Liver (tissue), 9 donors: ENCODE results near the gene IL17REL. TPM values are rescaled to one million over a fixed set of nuclear protein-coding genes. Genes with fewer than 3 reads are reported as not detected.
"Not testable (repeated sequence)": the region's sequence is repeated elsewhere in the genome, so short reads cannot be mapped to it uniquely, and the experiment has no call there.

ENCODE experiments used
- DNase-seq: peaks from one replicate; pipeline ENCODE4 v3.0.0-alpha.2; 2017; ENCODE audit warnings: low spot score
- H3K27ac ChIP-seq, 2 donors: one replicate each; pipeline ENCODE4 v1.7.0; 2013; ENCODE audit warnings: inconsistent platforms in 2 of 2, low read length in 2 of 2, control low read depth in 1 of 2, low read depth in 1 of 2, mild to moderate bottlenecking in 1 of 2
- H3K27me3 ChIP-seq, 4 donors: one replicate each; pipeline versions ENCODE4 v1.6.1 to v1.7.0; 2013; ENCODE audit warnings: low read length in 3 of 4, inconsistent platforms in 1 of 4, mild to moderate bottlenecking in 1 of 4, moderate library complexity in 1 of 4; ENCODE audit not compliant: control insufficient read depth in 4 of 4, insufficient read depth in 4 of 4
- H3K36me3 ChIP-seq, 4 donors: one replicate each; pipeline versions ENCODE4 v1.6.1 to v1.7.0; 2013; ENCODE audit warnings: low read length in 3 of 4, mild to moderate bottlenecking in 3 of 4, low read depth in 1 of 4, moderate library complexity in 1 of 4; ENCODE audit not compliant: control insufficient read depth in 4 of 4, insufficient read depth in 3 of 4
- H3K4me1 ChIP-seq, 4 donors: one replicate each; pipeline versions ENCODE4 v1.6.1 to v1.7.0; 2013; ENCODE audit warnings: low read length in 3 of 4, mild to moderate bottlenecking in 3 of 4, moderate library complexity in 1 of 4; ENCODE audit not compliant: control insufficient read depth in 4 of 4, insufficient read depth in 4 of 4
- H3K4me3 ChIP-seq, 3 donors: one replicate each; pipeline versions ENCODE4 v1.6.1 to v1.7.0; 2013; ENCODE audit warnings: low read length in 3 of 3, control low read depth in 1 of 3, low read depth in 1 of 3, mild to moderate bottlenecking in 1 of 3
- H3K9ac ChIP-seq, 2 donors: one replicate each; pipeline ENCODE4 v1.7.0; 2013; ENCODE audit warnings: low read length in 2 of 2, mild to moderate bottlenecking in 2 of 2, moderate library complexity in 2 of 2, control low read depth in 1 of 2, low read depth in 1 of 2
- H3K9me3 ChIP-seq, 4 donors: one replicate each; pipeline versions ENCODE4 v1.6.1 to v1.7.0; 2013; ENCODE audit warnings: low read length in 3 of 4; ENCODE audit not compliant: control insufficient read depth in 4 of 4
- FOXA2 ChIP-seq: IDR thresholded peaks from 2 replicates; pipeline ENCODE4 v1.6.1; 2016; ENCODE audit warnings: antibody characterized with exemption
- GABPA ChIP-seq, 2 donors: IDR thresholded peaks in 1 of 2; conservative IDR thresholded peaks in 1 of 2; 2 replicates each; pipeline ENCODE4 v1.6.1; 2016; ENCODE audit warnings: antibody characterized with exemption in 2 of 2, mild to moderate bottlenecking in 1 of 2, moderate library complexity in 1 of 2
- HNF4A ChIP-seq, 2 donors: conservative IDR thresholded peaks; 2 replicates each; pipeline ENCODE4 v1.6.1; 2016; ENCODE audit warnings: antibody characterized with exemption in 2 of 2, mild to moderate bottlenecking in 2 of 2
- HNF4G ChIP-seq: IDR thresholded peaks from 2 replicates; pipeline ENCODE4 v1.6.1; 2016; ENCODE audit warnings: antibody characterized with exemption
- JUND ChIP-seq, 2 donors: IDR thresholded peaks; 2 replicates each; pipeline ENCODE4 v1.6.1; 2016; ENCODE audit warnings: antibody characterized with exemption in 2 of 2
- NR2F2 ChIP-seq: IDR thresholded peaks from 2 replicates; pipeline ENCODE4 v1.6.1; 2016; ENCODE audit warnings: antibody characterized with exemption
- RAD21 ChIP-seq, 2 donors: IDR thresholded peaks; 2 replicates each; pipeline ENCODE4 v1.6.1; 2016; ENCODE audit warnings: antibody characterized with exemption in 2 of 2, mild to moderate bottlenecking in 2 of 2
- RXRA ChIP-seq, 2 donors: IDR thresholded peaks; 2 replicates each; pipeline ENCODE4 v1.6.1; 2017 to 2018; ENCODE audit warnings: antibody characterized with exemption in 2 of 2, mild to moderate bottlenecking in 1 of 2
- SP1 ChIP-seq: IDR thresholded peaks from 2 replicates; pipeline ENCODE4 v1.6.1; 2018; ENCODE audit warnings: antibody characterized with exemption, mild to moderate bottlenecking
- TAF1 ChIP-seq: conservative IDR thresholded peaks from 2 replicates; pipeline ENCODE4 v1.6.1; 2016; ENCODE audit warnings: antibody characterized with exemption, mild to moderate bottlenecking
- YY1 ChIP-seq: IDR thresholded peaks from 2 replicates; pipeline ENCODE4 v1.6.1; 2016; ENCODE audit warnings: antibody characterized with exemption, mild to moderate bottlenecking
- WGBS: extraction: QIAGEN DNeasy Blood & Tissue Kit; methylation state at CpG from one replicate; pipeline ENCODE4 v1.1.7; 2013; 5-methylcytosine and 5-hydroxymethylcytosine counted together
- polyA plus RNA-seq, 2 donors: library from polyadenylated mRNA; stranded (reverse) in 1 of 2; unstranded in 1 of 2; fragments of 200-250 nt in 1 of 2; fragments of >200 nt in 1 of 2; fragmentation: Nextera tagmentation in 1 of 2; extraction: Ambion mirVana in 1 of 2; gene quantifications; one replicate each; pipeline versions ENCODE4 v1.2.1 to v1.2.3, GENCODE V29; 2013 to 2015
- total RNA-seq, 2 donors: library from RNA; depleted of rRNA; stranded (reverse); fragments of >200 nt; gene quantifications; one replicate each; pipeline ENCODE4 v1.2.3, GENCODE V29; 2014
- TF ChIP-seq, protein P1 (sequence below): IDR thresholded peaks from 2 replicates; pipeline ENCODE4 v1.6.1; 2016; ENCODE audit warnings: antibody characterized with exemption
- TF ChIP-seq, protein P2 (sequence below): IDR thresholded peaks from 2 replicates; pipeline ENCODE4 v1.6.1; 2016; ENCODE audit warnings: antibody characterized with exemption, mild to moderate bottlenecking
- TF ChIP-seq, protein P3 (sequence below): fragments of 150-350 bp; IDR thresholded peaks from 2 replicates; pipeline ENCODE4 v1.5.1; 2017; ENCODE audit warnings: improper control_type of control experiment, low read depth, low read length; ENCODE audit not compliant: missing input control
- TF ChIP-seq, protein P4 (sequence below): IDR thresholded peaks from 2 replicates; pipeline ENCODE4 v1.6.1; 2016; ENCODE audit warnings: antibody characterized with exemption
- donor health status: healthy.
- donor health status: healthy.
- donor health status: healthy.
- donor health status: healthy.
- donor health status: healthy.

IL17REL gene
- total and polyA plus RNA-seq, 4 donors = under 0.01 TPM; not detected in 3

DNA sequence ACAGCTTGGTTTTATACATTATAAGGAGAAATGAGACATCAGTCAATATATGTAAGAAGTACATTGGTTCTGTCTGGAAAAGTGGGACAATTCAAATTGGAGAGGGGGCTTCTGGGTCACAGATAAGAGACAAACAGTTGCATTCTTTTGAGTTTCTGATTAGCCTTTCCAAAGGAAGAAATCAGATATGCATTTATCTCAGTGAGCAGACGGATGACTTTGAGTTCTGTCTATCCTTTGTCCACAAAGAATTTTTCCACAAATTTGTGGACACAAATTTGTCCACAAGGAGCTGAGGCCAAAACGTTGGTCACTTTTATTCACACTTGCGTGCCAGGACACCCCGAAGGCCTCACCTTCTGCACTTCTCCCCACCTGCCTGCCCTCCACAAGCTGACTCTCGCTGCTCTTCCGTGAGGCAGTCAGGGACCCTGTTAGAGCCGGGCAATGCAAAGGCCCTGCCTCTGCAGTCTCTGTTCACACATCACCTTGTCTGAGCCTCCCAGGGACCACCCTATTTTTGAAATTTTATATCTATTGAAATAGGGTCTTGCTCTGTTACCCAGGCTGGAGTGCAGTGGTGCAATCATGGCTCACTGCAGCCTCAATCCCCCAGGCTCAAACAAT is 20.5 kb downstream of the IL17REL start:
- Histone ChIP-seq H3K4me1 (peaks cover 0 to 6% (median 1%) of the 10 kb centered on the region in 4 donors), H3K27me3 (no peaks in the 10 kb centered on the region), H3K4me3 (no peak overlapping the region), H3K36me3 (no peaks in the 10 kb centered on the region), H3K9ac (no peak overlapping the region), H3K9me3 (peaks cover 0 to 7% (median 2%) of the 10 kb centered on the region in 4 donors), H3K27ac (no peak overlapping the region)
- DNase-seq = no peak
- TF ChIP-seq, protein P1, sequence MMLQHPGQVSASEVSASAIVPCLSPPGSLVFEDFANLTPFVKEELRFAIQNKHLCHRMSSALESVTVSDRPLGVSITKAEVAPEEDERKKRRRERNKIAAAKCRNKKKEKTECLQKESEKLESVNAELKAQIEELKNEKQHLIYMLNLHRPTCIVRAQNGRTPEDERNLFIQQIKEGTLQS = no peak
- TF ChIP-seq NR2F2 = no peak
- no peak for TF ChIP-seq RXRA (IDR thresholded peaks at IDR 0.05)
- TF ChIP-seq TAF1 = no peak
- TF ChIP-seq, protein P2, sequence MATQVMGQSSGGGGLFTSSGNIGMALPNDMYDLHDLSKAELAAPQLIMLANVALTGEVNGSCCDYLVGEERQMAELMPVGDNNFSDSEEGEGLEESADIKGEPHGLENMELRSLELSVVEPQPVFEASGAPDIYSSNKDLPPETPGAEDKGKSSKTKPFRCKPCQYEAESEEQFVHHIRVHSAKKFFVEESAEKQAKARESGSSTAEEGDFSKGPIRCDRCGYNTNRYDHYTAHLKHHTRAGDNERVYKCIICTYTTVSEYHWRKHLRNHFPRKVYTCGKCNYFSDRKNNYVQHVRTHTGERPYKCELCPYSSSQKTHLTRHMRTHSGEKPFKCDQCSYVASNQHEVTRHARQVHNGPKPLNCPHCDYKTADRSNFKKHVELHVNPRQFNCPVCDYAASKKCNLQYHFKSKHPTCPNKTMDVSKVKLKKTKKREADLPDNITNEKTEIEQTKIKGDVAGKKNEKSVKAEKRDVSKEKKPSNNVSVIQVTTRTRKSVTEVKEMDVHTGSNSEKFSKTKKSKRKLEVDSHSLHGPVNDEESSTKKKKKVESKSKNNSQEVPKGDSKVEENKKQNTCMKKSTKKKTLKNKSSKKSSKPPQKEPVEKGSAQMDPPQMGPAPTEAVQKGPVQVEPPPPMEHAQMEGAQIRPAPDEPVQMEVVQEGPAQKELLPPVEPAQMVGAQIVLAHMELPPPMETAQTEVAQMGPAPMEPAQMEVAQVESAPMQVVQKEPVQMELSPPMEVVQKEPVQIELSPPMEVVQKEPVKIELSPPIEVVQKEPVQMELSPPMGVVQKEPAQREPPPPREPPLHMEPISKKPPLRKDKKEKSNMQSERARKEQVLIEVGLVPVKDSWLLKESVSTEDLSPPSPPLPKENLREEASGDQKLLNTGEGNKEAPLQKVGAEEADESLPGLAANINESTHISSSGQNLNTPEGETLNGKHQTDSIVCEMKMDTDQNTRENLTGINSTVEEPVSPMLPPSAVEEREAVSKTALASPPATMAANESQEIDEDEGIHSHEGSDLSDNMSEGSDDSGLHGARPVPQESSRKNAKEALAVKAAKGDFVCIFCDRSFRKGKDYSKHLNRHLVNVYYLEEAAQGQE = no peak
- no peak for TF ChIP-seq FOXA2
- TF ChIP-seq SP1 = no peak
- TF ChIP-seq HNF4A (conservative IDR thresholded peaks at IDR 0.05) = no peak
- TF ChIP-seq RAD21 (IDR thresholded peaks at IDR 0.05) = no peak
- TF ChIP-seq, protein P3, sequence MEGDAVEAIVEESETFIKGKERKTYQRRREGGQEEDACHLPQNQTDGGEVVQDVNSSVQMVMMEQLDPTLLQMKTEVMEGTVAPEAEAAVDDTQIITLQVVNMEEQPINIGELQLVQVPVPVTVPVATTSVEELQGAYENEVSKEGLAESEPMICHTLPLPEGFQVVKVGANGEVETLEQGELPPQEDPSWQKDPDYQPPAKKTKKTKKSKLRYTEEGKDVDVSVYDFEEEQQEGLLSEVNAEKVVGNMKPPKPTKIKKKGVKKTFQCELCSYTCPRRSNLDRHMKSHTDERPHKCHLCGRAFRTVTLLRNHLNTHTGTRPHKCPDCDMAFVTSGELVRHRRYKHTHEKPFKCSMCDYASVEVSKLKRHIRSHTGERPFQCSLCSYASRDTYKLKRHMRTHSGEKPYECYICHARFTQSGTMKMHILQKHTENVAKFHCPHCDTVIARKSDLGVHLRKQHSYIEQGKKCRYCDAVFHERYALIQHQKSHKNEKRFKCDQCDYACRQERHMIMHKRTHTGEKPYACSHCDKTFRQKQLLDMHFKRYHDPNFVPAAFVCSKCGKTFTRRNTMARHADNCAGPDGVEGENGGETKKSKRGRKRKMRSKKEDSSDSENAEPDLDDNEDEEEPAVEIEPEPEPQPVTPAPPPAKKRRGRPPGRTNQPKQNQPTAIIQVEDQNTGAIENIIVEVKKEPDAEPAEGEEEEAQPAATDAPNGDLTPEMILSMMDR = no peak
- TF ChIP-seq YY1 = no peak
- TF ChIP-seq, protein P4, sequence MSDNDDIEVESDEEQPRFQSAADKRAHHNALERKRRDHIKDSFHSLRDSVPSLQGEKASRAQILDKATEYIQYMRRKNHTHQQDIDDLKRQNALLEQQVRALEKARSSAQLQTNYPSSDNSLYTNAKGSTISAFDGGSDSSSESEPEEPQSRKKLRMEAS = no peak
- no peak for TF ChIP-seq GABPA (IDR thresholded peaks at IDR 0.05 in 1 of 2, conservative IDR thresholded peaks at IDR 0.05 in 1 of 2)
- no peak for TF ChIP-seq HNF4G
- TF ChIP-seq JUND (IDR thresholded peaks at IDR 0.05) = no peak
- WGBS = 90% methylated on average over 7 of the region's 7 CpGs

DNA sequence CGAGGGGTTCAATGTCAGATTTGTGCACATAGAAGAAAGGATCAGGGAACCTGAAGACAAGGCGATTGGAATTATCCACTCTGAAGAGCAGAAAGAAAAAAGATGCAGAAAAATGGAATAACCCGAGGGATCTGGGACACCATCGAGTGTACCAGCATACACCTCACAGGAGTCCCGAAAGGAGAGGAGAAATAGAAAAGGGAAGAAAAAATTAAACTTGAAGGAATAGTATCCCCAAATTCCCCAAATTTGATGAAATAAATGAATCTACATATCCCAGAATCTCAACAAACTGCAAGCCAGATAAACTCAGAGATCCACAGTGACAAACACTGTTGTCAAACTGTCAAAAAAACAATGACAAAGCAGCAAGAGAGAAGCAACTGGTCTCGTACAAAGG is 21.4 kb downstream of the IL17REL start:
- Histone ChIP-seq H3K9ac (no peak overlapping the region), H3K27me3 (no peaks in the 10 kb centered on the region), H3K9me3 (peaks cover 0 to 10% (median 2%) of the 10 kb centered on the region in 4 donors), H3K36me3 (no peaks in the 10 kb centered on the region), H3K4me3 (no peak overlapping the region), H3K4me1 (peaks cover 0 to 6% (median 1%) of the 10 kb centered on the region in 4 donors), H3K27ac (no peak overlapping the region)
- WGBS = 91% methylated on average over 6 of the region's 6 CpGs
- TF ChIP-seq YY1 = no peak
- no peak for DNase-seq

DNA sequence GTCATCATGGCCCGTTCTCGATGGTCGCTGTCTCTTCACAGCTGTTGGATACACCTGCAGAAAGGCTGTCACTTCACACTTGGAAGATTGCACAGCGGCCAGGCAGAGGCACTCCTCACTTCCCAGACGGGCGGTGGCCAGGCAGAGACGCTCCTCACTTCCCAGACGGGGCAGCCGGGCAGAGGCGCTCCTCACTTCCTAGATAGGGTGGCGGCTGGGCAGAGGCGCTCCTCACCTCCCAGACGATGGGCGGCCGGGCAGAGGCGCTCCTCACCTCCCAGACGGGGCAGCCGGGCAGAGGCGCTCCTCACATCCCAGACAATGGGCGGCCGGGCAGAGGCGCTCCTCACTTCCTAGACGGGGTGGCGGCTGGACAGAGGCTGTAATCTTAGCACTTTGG is 22.7 kb downstream of the IL17REL start:
- H3K27me3 ChIP-seq, H3K27ac ChIP-seq, H3K36me3 ChIP-seq, H3K9ac ChIP-seq, H3K4me1 ChIP-seq, DNase-seq, H3K4me3 ChIP-seq: not testable (repeated sequence)
- peaks cover 0 to 17% (median 2%) of the 10 kb centered on the region in 4 donors for H3K9me3 ChIP-seq
- WGBS = 94% methylated on average over 24 of the region's 24 CpGs
